HG03135 (cell line): ENCODE data around the gene UPK3A.
"Not testable (repeated sequence)": the region's sequence is repeated elsewhere in the genome, so short reads cannot be mapped to it uniquely, and the experiment has no call there.

ENCODE experiments used
- ATAC-seq: cut with Tn5 transposase; IDR thresholded peaks from one replicate; pipeline ENCODE4 v1.9.1; 2021; ENCODE audit warnings: mild to moderate bottlenecking, moderate library complexity; ENCODE audit not compliant: unreplicated experiment

The UPK3A gene

DNA sequence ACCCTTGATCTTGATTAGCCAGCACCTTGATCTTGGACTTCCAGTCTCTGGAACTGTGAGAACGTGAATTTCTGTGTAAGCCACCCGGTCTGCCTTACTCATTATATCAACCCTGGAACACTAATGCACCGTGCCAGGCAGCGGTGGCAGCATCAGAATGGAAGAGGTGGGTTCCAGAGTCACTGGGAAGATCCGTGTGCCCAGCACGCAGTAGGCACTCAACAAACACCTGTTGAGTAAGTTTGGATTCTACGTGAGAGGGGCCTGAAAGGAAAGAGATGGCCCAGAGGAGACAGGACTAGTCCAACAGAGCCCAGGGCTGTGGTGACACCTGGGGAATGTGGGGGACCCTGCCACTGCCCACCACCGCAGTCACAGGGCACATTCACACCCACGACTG is 6.6 kb upstream of the UPK3A start:
- no peak for ATAC-seq

DNA sequence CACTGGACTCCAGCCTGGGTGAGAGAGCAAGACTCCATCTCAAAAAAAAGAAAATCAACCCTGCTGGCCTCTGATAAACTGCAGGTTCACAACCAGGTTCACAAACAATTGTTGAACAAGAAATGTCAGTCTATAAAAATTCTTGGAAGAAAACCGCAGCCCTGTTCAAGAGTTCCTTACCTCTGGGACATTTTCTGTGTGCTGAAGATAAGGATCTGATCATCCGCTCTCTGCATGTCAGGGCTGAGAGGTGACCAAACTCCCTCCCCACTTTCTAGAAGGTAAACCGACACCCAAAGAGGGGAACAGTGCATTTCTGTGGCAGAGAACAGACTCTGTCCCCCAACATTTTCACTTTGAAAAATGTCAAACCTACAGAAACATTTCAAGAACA is 4.2 kb upstream of the UPK3A start:
- ATAC-seq, result no peak

DNA sequence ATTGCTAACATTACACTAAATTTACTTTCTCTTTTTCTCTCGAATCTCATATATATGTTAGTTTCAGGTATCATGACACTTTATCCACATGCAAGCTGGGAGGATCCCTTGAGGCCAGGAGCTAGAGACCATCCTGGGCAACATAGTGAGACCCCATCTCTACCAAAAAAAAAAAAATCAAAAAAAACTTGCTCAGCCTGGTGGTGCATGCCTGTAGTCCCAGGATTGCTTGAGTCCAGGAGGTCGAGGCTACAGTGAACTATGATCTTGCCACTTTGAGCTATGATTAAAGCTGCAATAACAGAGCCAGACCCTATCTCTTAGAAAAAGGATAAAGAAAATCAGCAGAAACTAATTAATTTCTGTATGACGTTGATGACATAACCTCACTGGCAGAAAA is 3.7 kb upstream of the UPK3A start:
- ATAC-seq, result no peak

GRCh38 chr22:45285263-45286058 is 712 bp downstream of the UPK3A start:
- ATAC-seq, result no peak

- ATAC-seq, result no peak
Observed at GRCh38 chr22:45286854-45287551, 2.3 kb downstream of the UPK3A start.

DNA sequence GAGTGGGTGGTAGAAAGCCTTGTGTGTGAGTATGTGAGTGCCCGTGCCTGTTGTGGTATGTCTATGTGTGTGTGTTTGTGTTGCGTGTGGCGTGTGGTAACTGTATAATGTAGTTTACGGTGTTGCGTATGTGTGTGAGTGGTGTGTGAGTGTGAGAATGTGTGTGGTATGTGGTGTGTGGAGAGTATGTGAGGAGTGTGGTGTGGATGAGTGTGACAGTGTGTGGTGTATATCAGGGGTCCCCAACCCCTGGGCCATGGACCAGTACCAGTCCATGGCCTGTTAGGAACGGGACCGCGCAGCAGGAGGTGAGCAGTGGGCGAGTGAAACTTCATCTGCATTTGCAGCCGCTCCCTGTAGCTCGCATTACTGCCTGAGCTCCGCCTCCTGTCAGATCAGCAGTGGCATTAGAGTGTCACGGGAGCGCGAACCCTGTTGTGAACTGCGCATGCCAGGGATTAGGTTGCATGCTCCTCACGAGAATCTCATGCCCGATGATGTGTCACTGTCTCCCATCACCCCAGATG is 5.7 kb downstream of the UPK3A start:
- no peak for ATAC-seq

- ATAC-seq, result no peak
Observed at GRCh38 chr22:45291061-45291930, 6.5 kb downstream of the UPK3A start.

GRCh38 chr22:45291931-45292290 is 7.2 kb downstream of the UPK3A start:
- ATAC-seq, result no peak

DNA sequence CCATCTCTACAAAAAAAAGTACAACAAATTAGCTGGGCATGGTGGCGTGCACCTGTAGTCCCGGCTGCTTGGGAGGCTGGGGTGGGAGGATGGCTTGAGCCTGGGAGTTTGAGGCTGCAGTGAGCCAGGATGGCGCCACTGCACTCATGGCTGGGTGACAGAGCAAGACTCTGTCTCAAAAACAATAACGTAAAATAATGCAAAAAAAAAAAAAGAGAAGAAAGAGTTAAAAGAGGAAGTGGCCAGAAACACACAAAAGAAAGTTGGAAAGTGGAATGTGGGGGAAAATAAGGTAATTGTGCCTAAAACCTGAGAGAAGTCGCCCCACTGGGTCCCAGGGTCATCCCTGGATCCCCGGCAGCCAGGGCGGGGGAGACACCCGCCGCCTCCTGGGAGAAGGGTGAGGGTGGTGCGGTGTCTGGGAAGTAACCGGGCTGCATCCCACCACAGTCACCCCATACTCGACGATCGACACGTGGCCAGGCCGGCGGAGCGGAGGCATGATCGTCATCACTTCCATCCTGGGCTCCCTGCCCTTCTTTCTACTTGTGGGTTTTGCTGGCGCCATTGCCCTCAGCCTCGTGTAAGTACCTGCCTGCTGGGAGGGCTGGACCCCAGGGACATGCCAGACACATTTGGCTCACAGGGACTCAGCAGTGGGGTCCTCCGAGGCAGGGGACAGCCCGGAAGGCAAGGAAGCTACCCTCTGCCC is 8.1 kb downstream of the UPK3A start:
- no peak for ATAC-seq

GRCh38 chr22:45294030-45294429 is 9.3 kb downstream of the UPK3A start:
- no peak for ATAC-seq

GRCh38 chr22:45295004-45295403 is 10.3 kb downstream of the UPK3A start:
- ATAC-seq, result not testable (repeated sequence)

DNA sequence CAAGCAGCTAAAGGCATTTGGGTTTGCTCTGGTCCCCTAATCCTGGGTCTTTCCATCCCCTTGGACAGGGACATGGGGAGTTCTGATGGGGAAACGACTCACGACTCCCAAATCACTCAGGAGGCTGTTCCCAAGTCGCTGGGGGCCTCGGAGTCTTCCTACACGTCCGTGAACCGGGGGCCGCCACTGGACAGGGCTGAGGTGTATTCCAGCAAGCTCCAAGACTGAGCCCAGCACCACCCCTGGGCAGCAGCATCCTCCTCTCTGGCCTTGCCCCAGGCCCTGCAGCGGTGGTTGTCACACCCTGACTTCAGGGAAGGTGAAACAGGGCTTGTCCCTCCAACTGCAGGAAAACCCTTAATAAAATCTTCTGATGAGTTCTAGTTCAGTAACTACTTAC is 10.7 kb downstream of the UPK3A start:
- no peak for ATAC-seq

GRCh38 chr22:45296628-45297297 is 12.0 kb downstream of the UPK3A start:
- ATAC-seq, result no peak

DNA sequence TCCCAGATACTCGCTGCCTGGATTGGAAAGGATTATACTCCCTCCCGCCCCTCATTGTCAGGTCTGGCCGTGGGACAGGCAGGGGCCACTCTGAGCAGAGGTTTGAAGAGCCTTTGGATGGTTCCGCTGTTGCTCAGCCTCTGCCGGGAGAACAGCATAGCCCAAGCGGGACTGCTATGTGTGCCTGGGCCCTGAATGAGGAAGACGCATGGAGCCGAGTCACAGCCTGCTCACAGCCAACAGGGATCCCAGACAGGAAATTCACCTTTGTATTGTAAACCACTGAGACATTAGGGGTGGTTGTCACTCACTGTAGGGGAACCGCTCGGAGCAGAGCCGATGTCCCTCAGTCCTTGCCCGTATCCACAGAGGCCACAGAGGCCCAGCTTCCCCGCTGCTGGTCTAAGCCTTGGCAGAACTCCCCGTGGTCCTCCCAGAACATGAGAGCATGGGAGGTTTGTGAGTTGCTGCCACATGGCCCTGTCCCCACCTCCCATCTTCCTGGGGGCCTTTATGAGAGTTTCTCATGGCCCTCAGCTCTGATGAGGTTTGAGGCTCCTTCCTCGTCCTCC is 14.3 kb downstream of the UPK3A start:
- ATAC-seq, result no peak

- no peak for ATAC-seq
Observed at GRCh38 chr22:45302751-45303150, 18.0 kb downstream of the UPK3A start.

DNA sequence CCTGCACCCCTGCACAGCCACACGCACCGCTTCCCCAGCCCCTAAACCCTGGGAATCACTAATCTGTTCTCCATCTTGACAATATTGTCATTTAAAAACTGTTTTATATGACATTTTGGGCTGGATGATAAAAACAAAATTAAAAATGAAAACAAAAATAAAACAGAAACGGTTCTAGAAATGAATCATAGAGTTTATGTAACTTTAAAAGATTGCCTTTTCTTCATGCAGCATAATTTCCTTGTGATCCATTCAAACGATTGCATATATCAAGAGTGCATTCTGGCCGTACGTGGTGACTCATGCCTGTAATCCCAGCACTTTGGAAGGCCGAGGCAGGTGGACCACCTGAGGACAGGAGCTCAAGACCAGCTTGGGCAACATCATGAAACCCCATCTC is 18.4 kb downstream of the UPK3A start:
- no peak for ATAC-seq

DNA sequence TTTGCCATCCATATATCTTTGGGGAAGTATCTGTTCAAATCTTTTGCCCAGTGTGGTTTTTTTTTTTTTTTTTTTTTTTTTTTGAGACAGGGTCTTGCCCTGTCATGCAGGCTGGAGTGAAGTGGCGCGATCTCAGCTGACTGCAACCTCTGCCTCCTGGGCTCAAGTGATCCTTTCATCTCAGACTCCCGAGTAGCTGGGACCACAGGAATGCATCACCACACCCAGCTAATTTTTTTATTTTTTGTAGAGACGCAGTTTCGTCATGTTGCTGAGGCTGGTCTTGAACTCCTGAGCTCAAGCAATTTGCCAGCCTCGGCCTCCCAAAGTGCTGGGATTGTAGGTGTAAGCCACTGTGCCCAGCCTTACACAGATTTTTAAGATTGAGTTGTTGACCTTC is 20.2 kb downstream of the UPK3A start:
- ATAC-seq, result no peak

GRCh38 chr22:45305456-45306075 is 20.8 kb downstream of the UPK3A start:
- no peak for ATAC-seq

GRCh38 chr22:45306139-45306538 is 21.4 kb downstream of the UPK3A start:
- ATAC-seq, result no peak
